22Rv1 (cell line): Measurements from ENCODE around the gene OR10AG1.

ENCODE experiments used
- H3K27ac ChIP-seq: fragments of 450-650 bp; 2 replicates; pipeline ENCODE4 v1.5.1; 2017
- ZFX ChIP-seq: fragments of 450-650 bp; IDR thresholded peaks from 2 replicates; pipeline ENCODE4 v1.6.1; 2017; ENCODE audit warnings: antibody characterized with exemption, borderline replicate concordance
- TF ChIP-seq, protein P1 (sequence below): fragments of 450-650 bp; IDR thresholded peaks from 2 replicates; pipeline ENCODE4 v1.5.1; 2017; ENCODE audit warnings: mild to moderate bottlenecking

OR10AG1 gene

DNA sequence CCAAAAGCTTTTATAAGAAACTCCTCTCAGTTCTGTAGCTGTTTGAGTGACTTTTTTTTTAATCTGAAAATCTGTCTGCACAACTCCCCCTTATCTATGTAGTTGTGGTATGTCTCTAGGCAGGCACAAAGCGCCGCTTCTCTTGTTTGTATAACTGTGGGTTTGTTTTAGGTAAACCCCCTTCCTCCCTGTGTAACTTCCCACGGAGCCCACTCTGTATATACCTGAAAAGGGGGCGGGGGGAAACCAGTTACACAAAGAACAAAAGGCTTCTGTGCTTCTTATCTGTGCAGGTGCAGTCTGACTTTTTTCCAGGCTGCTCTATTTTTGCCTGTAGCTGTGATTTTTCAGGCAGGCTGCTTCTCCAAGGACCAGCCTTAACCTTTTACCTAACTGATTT lies 13.2 kb downstream of the OR10AG1 start:
- TF ChIP-seq, protein P1, sequence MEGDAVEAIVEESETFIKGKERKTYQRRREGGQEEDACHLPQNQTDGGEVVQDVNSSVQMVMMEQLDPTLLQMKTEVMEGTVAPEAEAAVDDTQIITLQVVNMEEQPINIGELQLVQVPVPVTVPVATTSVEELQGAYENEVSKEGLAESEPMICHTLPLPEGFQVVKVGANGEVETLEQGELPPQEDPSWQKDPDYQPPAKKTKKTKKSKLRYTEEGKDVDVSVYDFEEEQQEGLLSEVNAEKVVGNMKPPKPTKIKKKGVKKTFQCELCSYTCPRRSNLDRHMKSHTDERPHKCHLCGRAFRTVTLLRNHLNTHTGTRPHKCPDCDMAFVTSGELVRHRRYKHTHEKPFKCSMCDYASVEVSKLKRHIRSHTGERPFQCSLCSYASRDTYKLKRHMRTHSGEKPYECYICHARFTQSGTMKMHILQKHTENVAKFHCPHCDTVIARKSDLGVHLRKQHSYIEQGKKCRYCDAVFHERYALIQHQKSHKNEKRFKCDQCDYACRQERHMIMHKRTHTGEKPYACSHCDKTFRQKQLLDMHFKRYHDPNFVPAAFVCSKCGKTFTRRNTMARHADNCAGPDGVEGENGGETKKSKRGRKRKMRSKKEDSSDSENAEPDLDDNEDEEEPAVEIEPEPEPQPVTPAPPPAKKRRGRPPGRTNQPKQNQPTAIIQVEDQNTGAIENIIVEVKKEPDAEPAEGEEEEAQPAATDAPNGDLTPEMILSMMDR = no peak
- no peak for TF ChIP-seq ZFX
- H3K27ac ChIP-seq = no peak overlapping the region

DNA sequence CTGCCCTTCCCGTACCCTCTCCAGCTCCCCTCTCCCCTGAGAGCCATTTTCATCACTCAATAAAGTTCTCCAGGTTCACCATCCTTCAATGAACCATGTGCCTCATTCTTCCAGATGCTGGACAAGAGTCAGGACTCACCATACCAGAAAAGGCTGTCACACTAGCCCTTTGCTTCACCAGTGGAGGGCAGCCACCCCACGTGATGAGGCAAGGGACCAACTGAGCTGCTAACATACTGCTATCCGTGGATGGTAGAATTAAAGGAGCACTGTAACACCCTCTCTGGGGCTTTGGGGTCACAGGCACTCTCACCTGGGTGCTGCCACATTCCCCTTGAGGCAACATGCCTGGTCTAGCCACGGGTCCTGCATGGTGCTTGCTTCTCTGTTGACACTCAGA lies 20.4 kb downstream of the OR10AG1 start:
- no peak for TF ChIP-seq ZFX
- TF ChIP-seq, protein P1 = peak; percentile 35

DNA sequence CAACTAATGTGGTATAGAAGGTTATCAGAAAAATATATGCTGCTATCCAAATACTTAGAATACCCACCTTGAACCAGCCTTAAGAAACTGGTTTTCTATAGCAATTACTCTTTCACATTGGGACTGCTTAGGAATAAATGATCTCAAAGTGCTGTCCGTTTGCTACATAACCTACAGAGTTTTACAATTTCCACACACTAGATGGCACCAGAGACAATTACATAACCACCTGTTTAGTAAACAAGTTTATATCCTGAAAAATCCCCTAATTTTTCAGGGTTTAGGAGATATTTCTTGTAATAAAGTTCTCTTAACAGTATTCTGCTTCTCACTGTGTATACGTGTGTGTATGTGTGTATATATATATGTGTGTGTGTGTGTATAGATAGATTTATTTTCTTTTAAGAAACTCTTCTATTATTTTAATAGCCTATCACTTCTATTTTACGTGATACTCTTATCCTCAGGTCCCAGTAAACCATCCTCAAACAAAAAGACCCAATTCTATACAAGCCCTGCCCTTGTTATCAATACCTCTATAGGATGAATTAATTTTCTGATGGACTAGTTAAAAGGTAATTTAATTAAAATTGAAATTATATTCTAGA lies 26.9 kb downstream of the OR10AG1 start:
- no peak overlapping the region for H3K27ac ChIP-seq
- TF ChIP-seq ZFX = no peak
- TF ChIP-seq, protein P1 = peak; percentile 79

More for the DNA sequence above, 20.4 kb downstream of the OR10AG1 start:
- no peak overlapping the region for H3K27ac ChIP-seq

DNA sequence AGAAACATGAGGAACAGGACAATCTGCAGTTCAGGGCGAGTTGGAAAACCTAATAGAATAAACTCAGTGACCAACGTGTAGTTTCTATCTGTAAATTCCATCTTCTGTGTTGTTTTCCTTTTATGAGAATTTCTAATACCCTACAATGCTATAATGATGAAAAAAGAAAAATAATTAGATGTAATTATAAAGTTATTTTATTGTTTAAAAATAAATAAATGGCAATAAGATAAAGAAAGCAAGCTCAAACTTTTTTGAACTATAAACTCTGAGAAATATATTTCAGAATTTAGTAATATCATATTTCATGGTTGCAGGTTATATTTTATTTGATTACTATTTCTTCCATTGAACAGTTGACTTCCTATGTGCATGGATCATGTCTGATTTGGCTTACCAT lies 33.4 kb downstream of the OR10AG1 start, which contains the start of gene OR5I1:
TSS of gene OR5I1 (minus strand) at position 101 of the 400 bp plus-strand sequence. CDS start at position 101, 0 bp downstream.
- H3K27ac ChIP-seq = no peak within 1 kb of the TSS
- TF ChIP-seq ZFX = no peak
- TF ChIP-seq, protein P1 = no peak

DNA sequence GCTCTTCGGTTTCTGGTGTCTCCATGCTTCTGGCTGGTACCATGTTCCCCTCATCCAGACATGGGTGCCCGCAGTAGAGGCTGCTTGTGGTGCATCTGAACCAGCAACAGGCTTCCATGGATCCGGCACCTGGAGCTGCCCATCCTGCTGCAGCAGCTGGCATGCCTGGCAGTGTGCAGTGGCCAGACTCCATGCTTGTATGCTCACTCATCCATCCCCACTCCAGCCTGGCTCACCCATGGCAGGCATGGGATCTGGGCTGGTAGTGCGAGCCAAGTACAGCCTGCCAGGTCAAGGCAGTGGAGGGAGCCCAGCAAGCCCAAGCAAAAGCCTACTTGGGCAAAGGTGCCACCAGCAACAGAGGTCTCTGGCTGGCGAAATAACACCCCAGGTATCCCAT lies 49.2 kb downstream of the OR10AG1 start:
- no peak for TF ChIP-seq ZFX
- TF ChIP-seq, protein P1 = no peak
- H3K27ac ChIP-seq = no peak overlapping the region
